VCaP (cell line): Measurements from ENCODE around the gene TIE1.

Source experiments
- H3K27ac ChIP-seq: fragments of 450-650 bp; 2 replicates; pipeline ENCODE4 v1.5.1; 2017
- TF ChIP-seq, protein P1 (sequence below): fragments of 450-650 bp; conservative IDR thresholded peaks from 2 replicates; pipeline ENCODE4 v1.5.1; 2017; ENCODE audit warnings: mild to moderate bottlenecking, moderate library complexity

Gene TIE1

DNA sequence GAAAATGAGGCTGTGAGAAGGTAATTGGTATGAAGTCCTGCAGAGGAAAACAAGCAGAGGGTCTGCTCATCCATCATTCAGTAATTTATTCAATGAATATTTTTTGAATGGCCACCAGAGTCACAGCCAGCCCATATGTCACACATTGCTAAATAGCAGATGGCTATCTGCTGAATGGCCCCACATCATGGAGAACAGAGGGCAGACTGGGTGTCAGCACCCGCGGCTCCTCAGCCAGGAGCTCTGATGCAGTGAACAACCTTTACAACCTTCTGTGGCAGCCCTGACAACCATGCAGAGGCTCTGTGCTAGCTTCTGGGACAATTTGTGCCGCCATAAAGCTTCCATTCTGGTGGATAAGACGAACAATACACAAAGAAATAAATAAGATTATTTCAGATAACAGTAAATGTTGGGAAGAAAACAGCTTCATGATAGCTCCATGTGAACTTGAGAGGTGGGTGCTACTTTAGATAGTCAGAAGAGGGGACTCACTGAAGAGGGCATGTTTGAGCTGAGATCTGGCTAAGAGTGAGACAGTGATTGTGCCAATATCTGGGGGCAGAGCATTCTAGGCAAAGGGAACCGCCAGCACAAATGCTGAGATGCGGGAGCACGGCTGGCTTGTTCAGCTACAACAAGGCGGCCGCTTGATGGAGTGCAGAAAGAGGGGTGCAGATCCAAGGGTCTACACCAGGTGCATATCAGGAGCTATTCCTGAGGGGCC, 12.6 kb upstream of the TIE1 start:
- TF ChIP-seq, protein P1, sequence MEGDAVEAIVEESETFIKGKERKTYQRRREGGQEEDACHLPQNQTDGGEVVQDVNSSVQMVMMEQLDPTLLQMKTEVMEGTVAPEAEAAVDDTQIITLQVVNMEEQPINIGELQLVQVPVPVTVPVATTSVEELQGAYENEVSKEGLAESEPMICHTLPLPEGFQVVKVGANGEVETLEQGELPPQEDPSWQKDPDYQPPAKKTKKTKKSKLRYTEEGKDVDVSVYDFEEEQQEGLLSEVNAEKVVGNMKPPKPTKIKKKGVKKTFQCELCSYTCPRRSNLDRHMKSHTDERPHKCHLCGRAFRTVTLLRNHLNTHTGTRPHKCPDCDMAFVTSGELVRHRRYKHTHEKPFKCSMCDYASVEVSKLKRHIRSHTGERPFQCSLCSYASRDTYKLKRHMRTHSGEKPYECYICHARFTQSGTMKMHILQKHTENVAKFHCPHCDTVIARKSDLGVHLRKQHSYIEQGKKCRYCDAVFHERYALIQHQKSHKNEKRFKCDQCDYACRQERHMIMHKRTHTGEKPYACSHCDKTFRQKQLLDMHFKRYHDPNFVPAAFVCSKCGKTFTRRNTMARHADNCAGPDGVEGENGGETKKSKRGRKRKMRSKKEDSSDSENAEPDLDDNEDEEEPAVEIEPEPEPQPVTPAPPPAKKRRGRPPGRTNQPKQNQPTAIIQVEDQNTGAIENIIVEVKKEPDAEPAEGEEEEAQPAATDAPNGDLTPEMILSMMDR, result no peak
- H3K27ac ChIP-seq, result no peak overlapping the region

DNA sequence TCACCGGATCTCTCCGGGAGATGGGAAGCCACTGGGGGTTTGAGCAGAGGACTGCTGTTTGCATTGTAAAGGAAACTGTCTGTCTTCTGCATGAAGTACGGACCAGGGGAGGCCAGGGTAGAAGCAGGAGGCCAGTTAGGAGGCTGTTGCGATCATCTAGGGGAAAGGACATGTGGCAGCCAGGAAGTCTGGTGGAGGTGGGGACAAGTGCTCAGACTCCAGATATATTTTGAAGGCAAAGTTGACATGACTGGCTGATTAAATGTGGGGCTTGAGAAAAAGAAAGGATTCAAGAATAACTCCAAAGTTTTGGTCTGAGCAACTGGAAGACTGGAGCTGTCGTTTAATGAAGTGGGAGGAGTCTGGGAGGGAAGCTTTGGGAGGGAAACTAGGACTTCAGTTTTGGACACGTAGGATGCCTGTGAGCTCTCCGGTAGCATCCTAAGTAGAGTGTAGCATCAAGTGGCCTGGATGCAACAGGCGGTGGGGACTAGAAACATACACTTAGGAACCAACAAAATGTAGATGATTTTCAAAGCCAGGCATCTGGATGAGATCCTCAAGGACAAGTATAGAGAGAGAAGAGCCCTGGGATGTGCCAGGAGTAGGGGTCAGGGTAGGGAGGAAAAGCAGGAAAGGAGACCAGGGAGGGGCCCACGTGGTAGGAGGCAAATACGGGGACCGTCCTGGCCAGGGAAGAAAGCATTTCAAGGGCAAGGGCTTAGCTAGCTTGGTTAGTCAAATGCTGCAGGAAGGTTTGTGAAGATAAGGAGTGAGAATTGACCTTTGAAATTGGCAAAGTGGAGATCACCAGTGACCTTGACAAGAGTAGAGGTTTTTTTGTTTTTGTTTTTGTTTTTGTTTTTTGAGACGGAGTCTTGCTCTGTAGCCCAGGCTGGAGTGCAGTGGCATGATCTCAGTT, 11.7 kb upstream of the TIE1 start:
- TF ChIP-seq, protein P1, result no peak
- no peak overlapping the region for H3K27ac ChIP-seq

DNA sequence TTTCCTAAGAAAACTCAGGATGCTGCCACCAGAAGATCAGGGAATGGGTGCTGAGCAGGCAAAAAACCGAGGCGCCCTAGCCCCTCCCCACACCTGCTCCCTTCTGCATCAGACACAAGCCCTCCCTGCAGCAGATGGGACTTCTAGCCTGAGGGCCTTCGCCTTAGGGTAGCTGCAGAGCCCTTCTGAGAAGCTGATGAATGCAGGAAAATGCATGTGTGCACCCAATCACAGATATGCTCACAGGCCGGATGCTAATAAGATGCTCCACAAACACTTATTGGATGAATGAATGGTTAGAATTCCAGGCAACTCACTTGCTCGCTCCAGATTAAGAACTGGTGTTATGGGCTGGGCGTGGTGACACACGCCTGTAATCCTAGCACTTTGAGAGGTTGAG, 8.6 kb upstream of the TIE1 start:
- TF ChIP-seq, protein P1, result no peak

DNA sequence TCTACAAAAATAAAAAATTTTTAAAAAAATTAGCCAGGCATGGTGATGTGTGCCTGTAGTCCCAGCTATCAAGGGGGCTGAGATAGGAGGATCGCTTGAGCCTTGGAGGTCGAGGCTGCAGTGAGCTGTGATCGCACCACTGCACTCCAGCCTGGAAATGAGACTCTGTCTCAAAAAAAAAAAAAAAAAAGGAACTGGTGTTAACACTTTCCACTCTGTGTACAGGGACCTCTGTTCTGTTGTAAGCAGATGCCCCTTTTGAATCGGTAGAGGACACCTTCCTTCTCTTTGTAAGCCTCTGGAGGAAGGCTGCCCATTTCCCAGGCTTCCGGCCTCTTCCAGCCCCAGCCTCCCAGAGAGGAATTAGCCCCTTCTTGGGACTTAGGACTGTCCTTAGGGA, 8.1 kb upstream of the TIE1 start:
- H3K27ac ChIP-seq, result no peak overlapping the region
- TF ChIP-seq, protein P1, result no peak

More for the DNA sequence above, 8.6 kb upstream of the TIE1 start:
- no peak overlapping the region for H3K27ac ChIP-seq

DNA sequence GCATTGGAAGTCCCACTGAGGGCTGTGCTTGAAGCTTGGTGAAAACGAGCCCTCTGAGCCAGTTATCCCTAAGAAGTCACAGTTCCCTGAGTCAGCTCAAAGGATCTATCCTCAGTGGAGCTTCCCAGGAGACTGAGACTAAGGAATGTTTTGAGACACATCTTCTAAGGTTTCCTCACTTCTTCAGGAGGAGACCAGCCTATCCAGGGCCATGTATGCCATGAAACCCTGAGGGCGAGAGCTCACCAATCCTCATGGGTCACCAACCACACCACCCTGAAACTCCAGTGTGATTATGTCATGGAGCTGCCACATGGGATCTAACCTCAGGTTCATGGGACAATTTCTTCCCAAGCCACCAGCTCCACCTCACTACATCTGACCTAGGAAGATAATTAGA, 7.6 kb upstream of the TIE1 start:
- H3K27ac ChIP-seq, result no peak overlapping the region
- TF ChIP-seq, protein P1, result no peak

DNA sequence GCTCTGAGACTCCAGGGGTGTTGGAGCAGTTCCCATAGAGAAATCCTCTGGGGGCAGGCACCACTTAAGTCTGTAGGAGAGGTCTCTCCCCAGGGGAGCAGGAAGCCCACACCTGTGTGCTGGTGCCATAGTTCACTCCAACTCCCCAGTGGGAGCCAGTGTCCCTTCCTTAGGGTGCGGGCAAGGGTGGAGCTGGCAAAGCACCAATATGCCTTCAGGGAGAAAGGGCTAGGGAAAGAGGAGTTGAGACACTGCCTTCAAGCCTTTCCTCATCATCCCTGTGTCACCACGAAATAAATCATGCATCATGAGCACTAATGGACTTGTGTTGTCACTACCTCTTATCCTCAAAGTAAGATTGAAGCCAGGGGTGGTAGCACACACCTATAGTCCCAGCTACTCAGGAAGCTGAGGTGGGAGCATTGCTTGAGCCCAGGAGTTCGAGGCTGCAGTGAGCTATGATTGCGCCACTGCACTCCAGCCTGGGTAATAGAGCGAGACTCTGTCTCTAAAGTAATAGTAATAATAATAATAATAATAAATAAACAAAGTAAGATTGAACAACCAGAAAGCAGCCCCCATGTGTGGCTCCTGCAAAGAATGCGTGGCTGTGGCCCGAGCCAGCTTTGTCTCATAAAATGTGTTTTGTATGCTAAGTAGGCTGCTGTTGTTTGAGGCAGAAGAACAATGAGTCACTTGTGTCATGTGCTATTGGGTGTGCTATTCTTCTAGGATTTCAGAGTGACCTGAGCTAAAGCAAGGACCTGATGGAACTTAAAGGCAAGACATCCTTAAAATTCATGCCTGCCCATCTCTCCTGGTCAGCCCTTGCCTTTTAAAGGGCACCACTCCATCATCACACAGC, 6.7 kb upstream of the TIE1 start:
- TF ChIP-seq, protein P1, result no peak
- no peak overlapping the region for H3K27ac ChIP-seq
